Trophoblast cell (in vitro differentiated cells and primary cell): ENCODE results near the gene INVS.
"Not testable (repeated sequence)": the region's sequence is repeated elsewhere in the genome, so short reads cannot be mapped to it uniquely, and the experiment has no call there.

Experiments
- DNase-seq, 2 donors: peaks; one replicate each; pipeline ENCODE4 v3.0.0-alpha.2; 2016
- H2AFZ ChIP-seq: 2 replicates; pipeline ENCODE4 v1.6.1; 2013; ENCODE audit warnings: low read length, moderate library complexity, mild to moderate bottlenecking; ENCODE audit not compliant: insufficient read depth, poor library complexity
- H2AK5ac ChIP-seq: 2 replicates; pipeline ENCODE4 v1.6.1; 2013; ENCODE audit warnings: mild to moderate bottlenecking, low read length
- H2BK120ac ChIP-seq: 2 replicates; pipeline ENCODE4 v1.6.1; 2013; ENCODE audit warnings: low read length, mild to moderate bottlenecking, moderate library complexity; ENCODE audit not compliant: insufficient read depth, poor library complexity
- H2BK12ac ChIP-seq: 2 replicates; pipeline ENCODE4 v1.6.1; 2013; ENCODE audit warnings: mild to moderate bottlenecking, low read length, moderate library complexity
- H2BK5ac ChIP-seq: 2 replicates; pipeline ENCODE4 v1.6.1; 2013; ENCODE audit warnings: low read length, low read depth, moderate library complexity, mild to moderate bottlenecking; ENCODE audit not compliant: poor library complexity
- H3K14ac ChIP-seq: 2 replicates; pipeline ENCODE4 v1.6.1; 2013; ENCODE audit warnings: mild to moderate bottlenecking, low read length
- H3K18ac ChIP-seq: 2 replicates; pipeline ENCODE4 v1.6.1; 2013; ENCODE audit warnings: mild to moderate bottlenecking, low read length
- H3K23ac ChIP-seq: 2 replicates; pipeline ENCODE4 v1.6.1; 2013; ENCODE audit warnings: low read length
- H3K27ac ChIP-seq: 2 replicates; pipeline ENCODE4 v1.5.1; 2013; ENCODE audit warnings: low read depth, mild to moderate bottlenecking, inconsistent platforms, low read length, moderate library complexity
- H3K27me3 ChIP-seq: 2 replicates; pipeline ENCODE4 v1.6.1; 2013; ENCODE audit warnings: inconsistent platforms, mild to moderate bottlenecking, low read length, moderate library complexity; ENCODE audit not compliant: insufficient read depth
- H3K36me3 ChIP-seq, 2 experiments: 1 replicate in 1 of 2; 2 replicates in 1 of 2; pipeline ENCODE4 v1.6.1; 2013; ENCODE audit warnings: low read length in 2 of 2, mild to moderate bottlenecking in 2 of 2, moderate library complexity in 1 of 2; ENCODE audit not compliant: insufficient read depth in 2 of 2, control insufficient read depth in 1 of 2
- H3K4ac ChIP-seq: 2 replicates; pipeline ENCODE4 v1.6.1; 2013; ENCODE audit warnings: low read depth, mild to moderate bottlenecking, low read length, moderate library complexity
- H3K4me1 ChIP-seq, 2 experiments: 1 replicate in 1 of 2; 2 replicates in 1 of 2; pipeline ENCODE4 v1.6.1; 2013; ENCODE audit warnings: low read length in 2 of 2, mild to moderate bottlenecking in 2 of 2, moderate library complexity in 1 of 2; ENCODE audit not compliant: insufficient read depth in 2 of 2, control insufficient read depth in 1 of 2
- H3K4me2 ChIP-seq: 2 replicates; pipeline ENCODE4 v1.6.1; 2013; ENCODE audit warnings: inconsistent platforms, mild to moderate bottlenecking, low read length, moderate library complexity
- H3K4me3 ChIP-seq: 2 replicates; pipeline ENCODE4 v1.5.1; 2013; ENCODE audit warnings: mild to moderate bottlenecking, low read depth, low read length, inconsistent platforms
- H3K79me1 ChIP-seq: one replicate; pipeline ENCODE4 v1.6.1; 2013; ENCODE audit warnings: low read length
- H3K79me2 ChIP-seq: 2 replicates; pipeline ENCODE4 v1.6.1; 2013; ENCODE audit warnings: low read length, mild to moderate bottlenecking; ENCODE audit not compliant: control insufficient read depth, insufficient read depth, poor library complexity
- H3K9ac ChIP-seq: 2 replicates; pipeline ENCODE4 v1.6.1; 2013; ENCODE audit warnings: mild to moderate bottlenecking, low read length
- H3K9me3 ChIP-seq: 2 replicates; pipeline ENCODE4 v1.6.1; 2013; ENCODE audit warnings: low read depth, mild to moderate bottlenecking, control low read depth, inconsistent platforms, low read length; ENCODE audit not compliant: insufficient read depth
- H4K12ac ChIP-seq: 2 replicates; pipeline ENCODE4 v1.6.1; 2013; ENCODE audit warnings: low read depth, mild to moderate bottlenecking, low read length, moderate library complexity
- H4K8ac ChIP-seq: 2 replicates; pipeline ENCODE4 v1.6.1; 2013; ENCODE audit warnings: low read depth, mild to moderate bottlenecking, low read length, moderate library complexity
- H4K91ac ChIP-seq: one replicate; pipeline ENCODE4 v1.6.1; 2013; ENCODE audit warnings: low read depth, mild to moderate bottlenecking, low read length, moderate library complexity
- WGBS: extraction: QIAGEN DNeasy Blood & Tissue Kit; methylation state at CpG from one replicate; pipeline ENCODE4 v1.1.7; 2013; ENCODE audit warnings: missing lambda C conversion rate; ENCODE audit not compliant: insufficient read length, insufficient coverage; ENCODE audit errors: extremely low coverage; 5-methylcytosine and 5-hydroxymethylcytosine counted together

Gene INVS

DNA sequence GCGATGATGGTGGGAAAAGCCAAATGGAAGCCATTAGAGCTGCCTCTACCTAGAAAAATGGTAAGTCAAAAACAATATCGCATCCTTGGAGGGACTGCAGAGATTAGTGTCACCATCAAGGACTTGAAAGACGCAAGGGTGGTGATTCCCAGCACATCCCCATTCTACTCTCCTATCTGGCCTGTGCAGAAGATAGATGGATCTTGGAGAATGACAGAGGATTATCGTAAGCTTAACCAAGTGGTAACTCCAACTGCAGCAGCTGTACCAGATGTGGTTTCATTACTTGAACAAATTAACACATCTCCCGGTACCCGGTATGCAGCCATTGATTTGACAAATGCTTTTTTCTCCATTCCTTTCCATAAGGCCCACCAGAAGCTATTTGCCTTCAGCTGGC lies 24.1 kb upstream of the INVS start:
- Histone ChIP-seq H3K79me2 (no peaks in the 10 kb centered on the region), H2AFZ (no peak overlapping the region), H3K4me3 (no peak overlapping the region), H3K23ac (no peak overlapping the region), H3K18ac (no peak overlapping the region), H3K27ac (no peak overlapping the region), H3K4me2 (no peak overlapping the region), H2BK5ac (no peak overlapping the region), H2BK12ac (no peak overlapping the region), H2BK120ac (no peak overlapping the region), H3K79me1 (no peaks in the 10 kb centered on the region), H3K27me3 (no peaks in the 10 kb centered on the region), H4K8ac (no peak overlapping the region), H4K12ac (no peak overlapping the region), H3K36me3 (peaks cover 0 to 2% of the 10 kb centered on the region in 2 experiments), H2AK5ac (no peak overlapping the region), H3K4me1 (no peaks in the 10 kb centered on the region), H3K9me3 (no peaks in the 10 kb centered on the region), H4K91ac (no peak overlapping the region), H3K9ac (no peak overlapping the region), H3K4ac (peak overlapping the region; percentile 14), H3K14ac (no peak overlapping the region)
- WGBS: no CpG with 5 or more reads among the region's 6 CpGs
- DNase-seq: no peak

DNA sequence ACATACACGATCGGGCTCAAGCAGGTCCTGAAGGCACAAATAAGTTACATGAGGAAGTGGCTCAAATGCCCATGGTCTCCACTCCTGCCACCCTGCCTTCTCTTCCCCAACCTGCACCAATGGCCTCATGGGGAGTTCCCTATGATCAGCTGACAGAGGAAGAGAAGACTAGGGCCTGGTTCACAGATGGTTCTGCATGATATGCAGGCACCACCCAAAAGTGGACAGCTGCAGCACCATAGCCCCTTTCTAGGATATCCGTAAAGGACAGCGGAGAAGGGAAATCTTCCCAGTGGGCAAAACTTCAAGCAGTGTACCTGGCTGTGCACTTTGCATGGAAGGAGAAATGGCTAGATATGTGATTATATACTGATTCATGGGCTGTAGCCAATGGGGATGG lies 22.8 kb upstream of the INVS start:
- H3K18ac ChIP-seq, H2BK5ac ChIP-seq, H2BK120ac ChIP-seq, H3K27ac ChIP-seq, H3K4me2 ChIP-seq, H3K36me3 ChIP-seq, H3K9me3 ChIP-seq, DNase-seq, H2AFZ ChIP-seq, H4K8ac ChIP-seq, H3K79me2 ChIP-seq, H3K23ac ChIP-seq, H2BK12ac ChIP-seq, H3K4ac ChIP-seq, H4K12ac ChIP-seq, H3K4me1 ChIP-seq, H3K9ac ChIP-seq, H3K79me1 ChIP-seq, H4K91ac ChIP-seq, H3K4me3 ChIP-seq, H3K14ac ChIP-seq, H2AK5ac ChIP-seq, H3K27me3 ChIP-seq: not testable (repeated sequence)
- WGBS: no CpG with 5 or more reads among the region's 4 CpGs

DNA sequence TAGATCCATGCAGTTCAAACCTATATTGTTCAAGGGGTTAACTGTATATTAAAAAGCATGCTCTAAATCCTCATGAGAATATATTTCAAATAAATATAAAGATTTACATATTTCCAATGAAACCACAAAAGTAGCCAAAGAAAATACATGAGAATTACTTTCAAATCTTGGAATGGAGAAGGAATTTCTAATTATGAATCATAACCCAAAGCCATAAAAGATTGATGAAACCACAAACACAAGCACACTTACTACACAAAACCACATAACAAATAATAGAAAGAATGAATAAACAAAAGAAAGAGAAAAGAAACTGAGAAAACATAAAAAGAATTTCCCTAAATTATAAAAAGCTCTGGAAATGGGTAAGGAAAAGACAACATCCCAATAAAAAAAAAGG lies 16.3 kb upstream of the INVS start:
- no peak overlapping the region for H3K23ac ChIP-seq
- H2BK12ac ChIP-seq: no peak overlapping the region
- H2AFZ ChIP-seq: no peak overlapping the region
- no peaks in the 10 kb centered on the region for H3K27me3 ChIP-seq
- H3K4ac ChIP-seq: no peak overlapping the region
- H3K79me2 ChIP-seq: no peaks in the 10 kb centered on the region
- no peak overlapping the region for H2AK5ac ChIP-seq
- H3K9me3 ChIP-seq: no peaks in the 10 kb centered on the region
- no peak overlapping the region for H3K14ac ChIP-seq
- DNase-seq: no peak
- H4K91ac ChIP-seq: no peak overlapping the region
- no peak overlapping the region for H2BK120ac ChIP-seq
- no peaks in the 10 kb centered on the region for H3K79me1 ChIP-seq
- H3K9ac ChIP-seq: no peak overlapping the region
- no peak overlapping the region for H2BK5ac ChIP-seq
- H4K12ac ChIP-seq: no peak overlapping the region
- no peak overlapping the region for H3K4me2 ChIP-seq
- H3K27ac ChIP-seq: no peak overlapping the region
- H3K36me3 ChIP-seq: no peaks in the 10 kb centered on the region
- no peak overlapping the region for H3K18ac ChIP-seq
- H3K4me1 ChIP-seq: no peaks in the 10 kb centered on the region
- no peak overlapping the region for H4K8ac ChIP-seq
- no peak overlapping the region for H3K4me3 ChIP-seq

DNA sequence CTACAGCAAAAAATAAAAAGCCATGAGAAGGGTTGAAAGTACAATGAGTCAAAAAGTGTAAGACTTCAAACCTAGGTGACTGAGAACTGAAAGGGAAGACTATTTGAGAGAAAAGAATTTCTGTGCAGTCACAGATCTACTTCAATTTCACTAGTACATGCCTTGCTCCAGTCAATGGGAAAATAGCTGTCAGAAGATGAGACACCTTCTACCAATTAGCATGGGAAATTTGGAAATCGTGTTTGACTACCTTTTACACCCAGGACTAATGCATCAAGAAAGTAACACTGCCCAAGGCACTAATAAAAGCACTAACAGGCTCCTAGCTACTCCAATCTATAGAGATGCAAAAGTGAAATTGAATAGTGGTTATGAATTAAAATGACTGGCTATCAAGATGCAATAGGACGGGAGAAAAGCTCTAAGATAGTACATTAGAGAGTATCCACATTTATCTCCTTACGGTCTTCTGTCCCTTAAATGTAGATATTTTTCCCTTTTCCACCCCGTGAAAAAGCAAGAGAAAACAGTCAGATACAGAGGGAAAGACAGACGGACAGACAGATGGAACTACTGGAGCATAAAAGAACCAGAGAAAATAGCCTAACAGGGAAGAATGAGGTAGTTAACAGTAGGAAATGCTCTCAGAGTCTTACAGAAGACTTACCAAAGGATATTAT lies 15.5 kb upstream of the INVS start:
- no peak for DNase-seq
- no peak overlapping the region for H3K4ac ChIP-seq
- no peak overlapping the region for H3K4me2 ChIP-seq
- no peak overlapping the region for H4K12ac ChIP-seq
- no peaks in the 10 kb centered on the region for H3K27me3 ChIP-seq
- WGBS: no CpG with 5 or more reads among the region's 5 CpGs
- H3K18ac ChIP-seq: no peak overlapping the region
- H2BK120ac ChIP-seq: no peak overlapping the region
- H3K9me3 ChIP-seq: no peaks in the 10 kb centered on the region
- no peak overlapping the region for H3K4me3 ChIP-seq
- no peaks in the 10 kb centered on the region for H3K4me1 ChIP-seq
- H3K79me1 ChIP-seq: no peaks in the 10 kb centered on the region
- H2BK5ac ChIP-seq: no peak overlapping the region
- no peak overlapping the region for H3K23ac ChIP-seq
- H2AFZ ChIP-seq: no peak overlapping the region
- no peak overlapping the region for H2AK5ac ChIP-seq
- no peak overlapping the region for H3K9ac ChIP-seq
- no peak overlapping the region for H4K91ac ChIP-seq
- no peak overlapping the region for H3K27ac ChIP-seq
- H2BK12ac ChIP-seq: no peak overlapping the region
- H3K14ac ChIP-seq: no peak overlapping the region
- H3K36me3 ChIP-seq: no peaks in the 10 kb centered on the region
- H3K79me2 ChIP-seq: no peaks in the 10 kb centered on the region
- no peak overlapping the region for H4K8ac ChIP-seq
